ENCODE data around the gene RITA1.

RITA1 gene

GRCh38 chr12:113170457-113170856, 15.1 kb upstream of the RITA1 start:
- no peak overlapping the region for H3K27ac ChIP-seq (ENCODE audit: insufficient read depth in 1 of 2, low read depth in 1 of 2, low read length in 2 of 2, poor library complexity in 1 of 2, severe bottlenecking in 2 of 2)
- no peaks in the 10 kb centered on the region for H3K4me1 ChIP-seq (ENCODE audit: control extremely low read depth in 1 of 4, control insufficient read depth in 4 of 4, insufficient read depth in 4 of 4, low read length in 3 of 4)
- H3K4me3 ChIP-seq (ENCODE audit: control insufficient read depth in 1 of 7, extremely low read depth in 1 of 7, insufficient read depth in 4 of 7, low read depth in 2 of 7, low read length in 6 of 7): no peak overlapping the region
- H3K9me3 ChIP-seq (ENCODE audit: control extremely low read depth in 1 of 5, control insufficient read depth in 4 of 5, insufficient read depth in 2 of 5, low read depth in 1 of 5, low read length in 4 of 5): no peaks in the 10 kb centered on the region
- peaks cover 33 to 93% (median 75%) of the 10 kb centered on the region in 4 experiments for H3K36me3 ChIP-seq (ENCODE audit: control insufficient read depth in 4 of 4, insufficient read depth in 4 of 4, low read length in 3 of 4)
- ChIA-PET CTCF (interaction anchor here (1.1 to 7.0 kb wide), 5 partner anchors 9 to 36 kb away, joined by 3 to 50 read pairs (median 7); partner anchors contain the start of gene RASAL1), POLR2A (no interaction called here)
- no peak for DNase-seq
- H3K27me3 ChIP-seq (replicated peaks in 2 of 5; ENCODE audit: control insufficient read depth in 4 of 5, insufficient read depth in 5 of 5, low read length in 4 of 5): no peaks in the 10 kb centered on the region
- 100% methylated on average over 2 of the region's 5 CpGs for WGBS (ENCODE audit: insufficient coverage)

DNA sequence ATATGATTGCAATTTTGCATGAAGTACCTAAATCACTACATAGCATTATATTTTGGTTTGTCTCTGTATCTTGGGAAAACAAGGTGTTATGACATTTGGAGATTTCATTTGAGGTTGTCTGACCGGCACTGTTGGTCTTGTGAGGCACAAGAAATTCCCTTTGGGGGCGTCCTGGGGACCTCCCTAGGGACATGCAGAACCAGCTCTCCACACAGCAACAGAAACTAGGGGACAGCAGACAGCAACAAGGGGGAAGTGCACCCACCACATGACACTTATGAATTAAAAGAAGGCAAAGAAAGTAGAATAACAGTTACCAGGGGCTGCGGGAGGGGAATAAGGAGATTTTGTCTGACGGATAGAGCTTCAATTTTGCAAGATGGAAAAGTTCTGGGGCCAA, 14.6 kb upstream of the RITA1 start:
- WGBS (ENCODE audit: insufficient coverage): 100% methylated on average over 3 of the region's 4 CpGs
- ChIA-PET POLR2A (no interaction called here), CTCF (interaction anchor here (1.1 to 8.5 kb wide), 6 partner anchors 9 to 36 kb away, joined by 3 to 97 read pairs (median 21); partner anchors contain the start of genes CFAP73 and RASAL1)
- no peaks in the 10 kb centered on the region for H3K4me1 ChIP-seq (ENCODE audit: control extremely low read depth in 1 of 4, control insufficient read depth in 4 of 4, insufficient read depth in 4 of 4, low read length in 3 of 4)
- H3K27ac ChIP-seq (ENCODE audit: insufficient read depth in 1 of 2, low read depth in 1 of 2, low read length in 2 of 2, poor library complexity in 1 of 2, severe bottlenecking in 2 of 2): no peak overlapping the region
- H3K36me3 ChIP-seq (ENCODE audit: control insufficient read depth in 4 of 4, insufficient read depth in 4 of 4, low read length in 3 of 4): peaks cover 33 to 89% (median 73%) of the 10 kb centered on the region in 4 experiments
- H3K27me3 ChIP-seq (replicated peaks in 2 of 5; ENCODE audit: control insufficient read depth in 4 of 5, insufficient read depth in 5 of 5, low read length in 4 of 5): no peaks in the 10 kb centered on the region
- H3K9me3 ChIP-seq (ENCODE audit: control extremely low read depth in 1 of 5, control insufficient read depth in 4 of 5, insufficient read depth in 2 of 5, low read depth in 1 of 5, low read length in 4 of 5): no peaks in the 10 kb centered on the region
- H3K4me3 ChIP-seq (ENCODE audit: control insufficient read depth in 1 of 7, extremely low read depth in 1 of 7, insufficient read depth in 4 of 7, low read depth in 2 of 7, low read length in 6 of 7): no peak overlapping the region
- no peak for DNase-seq

GRCh38 chr12:113171543-113171942, 14.0 kb upstream of the RITA1 start:
- Histone ChIP-seq H3K27ac (ENCODE audit: insufficient read depth in 1 of 2, low read depth in 1 of 2, low read length in 2 of 2, poor library complexity in 1 of 2, severe bottlenecking in 2 of 2) (no peak overlapping the region), H3K4me3 (ENCODE audit: control insufficient read depth in 1 of 7, extremely low read depth in 1 of 7, insufficient read depth in 4 of 7, low read depth in 2 of 7, low read length in 6 of 7) (no peak overlapping the region), H3K9me3 (ENCODE audit: control extremely low read depth in 1 of 5, control insufficient read depth in 4 of 5, insufficient read depth in 2 of 5, low read depth in 1 of 5, low read length in 4 of 5) (no peaks in the 10 kb centered on the region), H3K27me3 (replicated peaks in 2 of 5; ENCODE audit: control insufficient read depth in 4 of 5, insufficient read depth in 5 of 5, low read length in 4 of 5) (no peaks in the 10 kb centered on the region), H3K4me1 (ENCODE audit: control extremely low read depth in 1 of 4, control insufficient read depth in 4 of 4, insufficient read depth in 4 of 4, low read length in 3 of 4) (no peaks in the 10 kb centered on the region), H3K36me3 (ENCODE audit: control insufficient read depth in 4 of 4, insufficient read depth in 4 of 4, low read length in 3 of 4) (peaks cover 33 to 88% (median 74%) of the 10 kb centered on the region in 4 experiments)
- POLR2A ChIA-PET: no interaction called here
- DNase-seq: no peak
- CTCF ChIA-PET: interaction anchor here (1.1 to 8.5 kb wide), 8 partner anchors 8 to 179 kb away, joined by 4 to 97 read pairs (median 28); partner anchors contain the start of genes CFAP73 and RASAL1
- 89% methylated on average over 3 of the region's 9 CpGs for WGBS (ENCODE audit: insufficient coverage)

GRCh38 chr12:113172185-113172584, 13.3 kb upstream of the RITA1 start:
- CTCF ChIA-PET: interaction anchor here (1.2 to 8.5 kb wide), 8 partner anchors 8 to 179 kb away, joined by 4 to 97 read pairs (median 28); partner anchors contain the start of genes CFAP73 and RASAL1
- no peaks in the 10 kb centered on the region for H3K27me3 ChIP-seq (replicated peaks in 2 of 5; ENCODE audit: control insufficient read depth in 4 of 5, insufficient read depth in 5 of 5, low read length in 4 of 5)
- no peaks in the 10 kb centered on the region for H3K4me1 ChIP-seq (ENCODE audit: control extremely low read depth in 1 of 4, control insufficient read depth in 4 of 4, insufficient read depth in 4 of 4, low read length in 3 of 4)
- H3K27ac ChIP-seq (ENCODE audit: insufficient read depth in 1 of 2, low read depth in 1 of 2, low read length in 2 of 2, poor library complexity in 1 of 2, severe bottlenecking in 2 of 2): no peak overlapping the region
- peaks cover 0 to 3% (median 2%) of the 10 kb centered on the region in 5 experiments for H3K9me3 ChIP-seq (ENCODE audit: control extremely low read depth in 1 of 5, control insufficient read depth in 4 of 5, insufficient read depth in 2 of 5, low read depth in 1 of 5, low read length in 4 of 5)
- no peak for DNase-seq
- H3K36me3 ChIP-seq (ENCODE audit: control insufficient read depth in 4 of 4, insufficient read depth in 4 of 4, low read length in 3 of 4): peaks cover 33 to 88% (median 76%) of the 10 kb centered on the region in 4 experiments
- 95% methylated on average over 20 of the region's 20 CpGs for WGBS (ENCODE audit: insufficient coverage)
- no peak overlapping the region for H3K4me3 ChIP-seq (ENCODE audit: control insufficient read depth in 1 of 7, extremely low read depth in 1 of 7, insufficient read depth in 4 of 7, low read depth in 2 of 7, low read length in 6 of 7)
- POLR2A ChIA-PET: no interaction called here

DNA sequence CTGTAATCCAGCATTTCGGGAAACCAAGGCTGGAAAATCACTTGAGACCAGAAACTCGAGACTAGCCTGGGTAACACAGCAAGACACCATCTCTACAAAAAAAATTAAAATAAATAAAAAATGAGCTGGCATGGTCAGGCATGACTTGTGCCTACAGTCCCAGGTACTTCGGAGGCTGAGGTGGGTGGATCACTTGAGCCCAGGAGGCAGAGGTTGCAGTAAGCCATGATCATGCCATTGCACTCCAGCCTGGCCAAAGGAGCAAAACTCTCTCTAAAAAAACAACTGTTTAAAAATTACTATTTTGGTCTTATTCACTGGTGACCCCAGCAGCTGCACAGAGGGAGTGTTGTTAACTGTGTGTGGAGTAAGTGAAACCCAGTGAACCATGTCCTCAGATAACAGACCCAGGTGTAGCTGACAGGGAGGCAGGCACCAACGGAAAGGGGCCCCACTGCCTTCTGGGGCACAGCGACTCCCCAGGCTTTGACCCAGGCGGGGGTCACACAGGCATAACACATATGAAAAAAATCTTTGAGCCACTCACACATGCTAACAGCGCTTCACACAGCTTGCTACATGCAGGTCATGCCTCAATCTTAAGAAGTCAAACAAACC, 12.3 kb upstream of the RITA1 start:
- CTCF ChIA-PET: interaction anchor here (1.1 to 8.5 kb wide), 14 partner anchors 9 to 196 kb away, joined by 3 to 97 read pairs (median 15); partner anchors contain the start of genes CFAP73, DDX54, RASAL1 and RITA1

GRCh38 chr12:113174461-113175384, 10.8 kb upstream of the RITA1 start:
- H3K36me3 ChIP-seq (ENCODE audit: control insufficient read depth in 4 of 4, insufficient read depth in 4 of 4, low read length in 3 of 4): peaks cover 36 to 89% (median 79%) of the 10 kb centered on the region in 4 experiments
- H3K4me3 ChIP-seq (ENCODE audit: control insufficient read depth in 1 of 7, extremely low read depth in 1 of 7, insufficient read depth in 4 of 7, low read depth in 2 of 7, low read length in 6 of 7): no peak overlapping the region
- no peaks in the 10 kb centered on the region for H3K4me1 ChIP-seq (ENCODE audit: control extremely low read depth in 1 of 4, control insufficient read depth in 4 of 4, insufficient read depth in 4 of 4, low read length in 3 of 4)
- no peak overlapping the region for H3K27ac ChIP-seq (ENCODE audit: insufficient read depth in 1 of 2, low read depth in 1 of 2, low read length in 2 of 2, poor library complexity in 1 of 2, severe bottlenecking in 2 of 2)
- peak; percentile 56 to 79 (median 69) for DNase-seq
- peaks cover 0 to 9% (median 6%) of the 10 kb centered on the region in 5 experiments for H3K9me3 ChIP-seq (ENCODE audit: control extremely low read depth in 1 of 5, control insufficient read depth in 4 of 5, insufficient read depth in 2 of 5, low read depth in 1 of 5, low read length in 4 of 5)
- no peaks in the 10 kb centered on the region for H3K27me3 ChIP-seq (replicated peaks in 2 of 5; ENCODE audit: control insufficient read depth in 4 of 5, insufficient read depth in 5 of 5, low read length in 4 of 5)
- POLR2A ChIA-PET: interaction anchor here (0.5 to 0.6 kb wide), 2 partner anchors 117 to 260 kb away, joined by 3 read pairs; no protein-coding TSS in a partner anchor
- WGBS (ENCODE audit: insufficient coverage): 59% methylated on average over 18 of the region's 32 CpGs
- CTCF ChIA-PET: interaction anchor here (0.6 to 8.5 kb wide), 23 partner anchors 10 to 197 kb away, joined by 3 to 97 read pairs (median 6); partner anchors contain the start of genes CFAP73, DDX54, RASAL1 and RITA1

More for the DNA sequence above, 12.3 kb upstream of the RITA1 start:
- Histone ChIP-seq H3K4me3 (ENCODE audit: control insufficient read depth in 1 of 7, extremely low read depth in 1 of 7, insufficient read depth in 4 of 7, low read depth in 2 of 7, low read length in 6 of 7) (no peak overlapping the region), H3K27me3 (replicated peaks in 2 of 5; ENCODE audit: control insufficient read depth in 4 of 5, insufficient read depth in 5 of 5, low read length in 4 of 5) (no peaks in the 10 kb centered on the region), H3K9me3 (ENCODE audit: control extremely low read depth in 1 of 5, control insufficient read depth in 4 of 5, insufficient read depth in 2 of 5, low read depth in 1 of 5, low read length in 4 of 5) (peaks cover 0 to 9% (median 6%) of the 10 kb centered on the region in 5 experiments), H3K4me1 (ENCODE audit: control extremely low read depth in 1 of 4, control insufficient read depth in 4 of 4, insufficient read depth in 4 of 4, low read length in 3 of 4) (no peaks in the 10 kb centered on the region), H3K27ac (ENCODE audit: insufficient read depth in 1 of 2, low read depth in 1 of 2, low read length in 2 of 2, poor library complexity in 1 of 2, severe bottlenecking in 2 of 2) (no peak overlapping the region), H3K36me3 (ENCODE audit: control insufficient read depth in 4 of 4, insufficient read depth in 4 of 4, low read length in 3 of 4) (peaks cover 36 to 88% (median 77%) of the 10 kb centered on the region in 4 experiments)
- no peak for DNase-seq
- 100% methylated on average over 2 of the region's 7 CpGs for WGBS (ENCODE audit: insufficient coverage)
- POLR2A ChIA-PET: interaction anchor here (0.7 kb wide), 1 partner anchor 10 kb away, joined by 3 read pairs; no protein-coding TSS in a partner anchor
